Vagina (tissue), 2 donors: ENCODE data around the gene NCOR2.

Experiments
- CTCF ChIP-seq, 3 experiments: fragments of 450-650 bp in 2 of 3; fragments of 200-600 bp in 1 of 3; sonication (generic) in 1 of 3; IDR thresholded peaks; one replicate each; pipeline ENCODE4 v1.5.1; 2017 to 2019; ENCODE audit warnings: antibody characterized with exemption in 3 of 3, mild to moderate bottlenecking in 2 of 3, moderate library complexity in 2 of 3
- POLR2AphosphoS5 ChIP-seq, 2 donors: sonication (generic); formaldehyde crosslinking; IDR thresholded peaks; one replicate each; pipeline ENCODE4 v1.9.0; 2017; ENCODE audit warnings: antibody characterized with exemption in 2 of 2, mild to moderate bottlenecking in 2 of 2, low read depth in 1 of 2; ENCODE audit not compliant: insufficient read depth in 1 of 2

GRCh38 chr12:124604264-124604680 is 36.9 kb upstream of the NCOR2 start:
- TF ChIP-seq CTCF (IDR thresholded peaks at IDR 0.05) (no peak), POLR2AphosphoS5 (IDR thresholded peaks at IDR 0.05; ENCODE audit: insufficient read depth in 1 of 2, low read depth in 1 of 2) (no peak)
